Activated gamma-delta T cell treated with anti-CD3 and anti-CD28 coated beads, Interleukin-2, amount 50 U/mL, for 16 hours (primary cell): Measurements from ENCODE around the gene IL6.
"Not testable (repeated sequence)": the region's sequence is repeated elsewhere in the genome, so short reads cannot be mapped to it uniquely, and the experiment has no call there.

Experiments
- DNase-seq: peaks from one replicate; pipeline ENCODE4 v3.0.0-alpha.2; 2020; ENCODE audit warnings: low read depth

Gene IL6

DNA sequence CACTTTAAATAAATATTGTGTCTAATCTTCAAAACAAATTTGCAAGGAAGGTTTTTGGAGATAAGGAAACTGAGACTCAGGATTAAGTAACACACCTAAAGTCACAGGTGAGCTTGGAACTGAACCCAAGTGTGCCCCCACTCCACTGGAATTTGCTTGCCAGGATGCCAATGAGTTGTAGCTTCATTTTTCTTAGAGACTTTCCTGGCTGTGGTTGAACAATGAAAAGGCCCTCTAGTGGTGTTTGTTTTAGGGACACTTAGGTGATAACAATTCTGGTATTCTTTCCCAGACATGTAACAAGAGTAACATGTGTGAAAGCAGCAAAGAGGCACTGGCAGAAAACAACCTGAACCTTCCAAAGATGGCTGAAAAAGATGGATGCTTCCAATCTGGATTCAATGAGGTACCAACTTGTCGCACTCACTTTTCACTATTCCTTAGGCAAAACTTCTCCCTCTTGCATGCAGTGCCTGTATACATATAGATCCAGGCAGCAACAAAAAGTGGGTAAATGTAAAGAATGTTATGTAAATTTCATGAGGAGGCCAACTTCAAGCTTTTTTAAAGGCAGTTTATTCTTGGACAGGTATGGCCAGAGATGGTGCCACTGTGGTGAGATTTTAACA, 1.5 kb downstream of the IL6 start:
- no peak for DNase-seq

DNA sequence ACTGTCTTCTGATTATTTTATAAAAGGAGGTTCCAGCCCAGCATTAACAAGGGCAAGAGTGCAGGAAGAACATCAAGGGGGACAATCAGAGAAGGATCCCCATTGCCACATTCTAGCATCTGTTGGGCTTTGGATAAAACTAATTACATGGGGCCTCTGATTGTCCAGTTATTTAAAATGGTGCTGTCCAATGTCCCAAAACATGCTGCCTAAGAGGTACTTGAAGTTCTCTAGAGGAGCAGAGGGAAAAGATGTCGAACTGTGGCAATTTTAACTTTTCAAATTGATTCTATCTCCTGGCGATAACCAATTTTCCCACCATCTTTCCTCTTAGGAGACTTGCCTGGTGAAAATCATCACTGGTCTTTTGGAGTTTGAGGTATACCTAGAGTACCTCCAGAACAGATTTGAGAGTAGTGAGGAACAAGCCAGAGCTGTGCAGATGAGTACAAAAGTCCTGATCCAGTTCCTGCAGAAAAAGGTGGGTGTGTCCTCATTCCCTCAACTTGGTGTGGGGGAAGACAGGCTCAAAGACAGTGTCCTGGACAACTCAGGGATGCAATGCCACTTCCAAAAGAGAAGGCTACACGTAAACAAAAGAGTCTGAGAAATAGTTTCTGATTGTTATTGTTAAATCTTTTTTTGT, 2.3 kb downstream of the IL6 start:
- DNase-seq: no peak

DNA sequence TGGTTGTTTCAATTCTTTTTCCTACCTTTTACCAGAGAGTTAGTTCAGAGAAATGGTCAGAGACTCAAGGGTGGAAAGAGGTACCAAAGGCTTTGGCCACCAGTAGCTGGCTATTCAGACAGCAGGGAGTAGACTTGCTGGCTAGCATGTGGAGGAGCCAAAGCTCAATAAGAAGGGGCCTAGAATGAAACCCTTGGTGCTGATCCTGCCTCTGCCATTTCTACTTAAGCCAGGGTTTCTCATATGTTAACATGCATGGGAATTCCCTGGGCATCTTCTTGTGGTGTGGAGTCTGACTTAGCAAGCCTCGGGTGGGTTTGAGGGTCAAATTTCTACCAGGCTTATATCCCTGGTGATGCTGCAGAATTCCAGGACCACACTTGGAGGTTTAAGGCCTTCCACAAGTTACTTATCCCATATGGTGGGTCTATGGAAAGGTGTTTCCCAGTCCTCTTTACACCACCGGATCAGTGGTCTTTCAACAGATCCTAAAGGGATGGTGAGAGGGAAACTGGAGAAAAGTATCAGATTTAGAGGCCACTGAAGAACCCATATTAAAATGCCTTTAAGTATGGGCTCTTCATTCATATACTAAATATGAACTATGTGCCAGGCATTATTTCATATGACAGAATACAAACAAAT, 3.2 kb downstream of the IL6 start:
- DNase-seq: no peak

DNA sequence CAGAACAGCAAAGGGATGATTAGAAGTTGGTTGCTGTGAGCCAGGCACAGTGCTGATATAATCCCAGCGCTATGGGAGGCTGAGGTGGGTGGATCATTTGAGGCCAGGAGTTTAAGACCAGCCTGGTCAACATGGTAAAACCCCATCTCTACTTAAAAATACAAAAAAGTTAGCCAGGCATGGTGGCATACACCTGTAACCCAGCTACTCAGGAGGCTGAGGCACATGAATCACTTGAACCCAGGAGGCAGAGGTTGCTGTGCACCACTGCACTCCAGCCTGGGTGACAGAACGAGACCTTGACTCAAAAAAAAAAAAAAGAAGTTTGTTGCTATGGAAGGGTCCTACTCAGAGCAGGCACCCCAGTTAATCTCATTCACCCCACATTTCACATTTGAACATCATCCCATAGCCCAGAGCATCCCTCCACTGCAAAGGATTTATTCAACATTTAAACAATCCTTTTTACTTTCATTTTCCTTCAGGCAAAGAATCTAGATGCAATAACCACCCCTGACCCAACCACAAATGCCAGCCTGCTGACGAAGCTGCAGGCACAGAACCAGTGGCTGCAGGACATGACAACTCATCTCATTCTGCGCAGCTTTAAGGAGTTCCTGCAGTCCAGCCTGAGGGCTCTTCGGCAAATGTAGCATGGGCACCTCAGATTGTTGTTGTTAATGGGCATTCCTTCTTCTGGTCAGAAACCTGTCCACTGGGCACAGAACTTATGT, 4.1 kb downstream of the IL6 start:
- no peak for DNase-seq

DNA sequence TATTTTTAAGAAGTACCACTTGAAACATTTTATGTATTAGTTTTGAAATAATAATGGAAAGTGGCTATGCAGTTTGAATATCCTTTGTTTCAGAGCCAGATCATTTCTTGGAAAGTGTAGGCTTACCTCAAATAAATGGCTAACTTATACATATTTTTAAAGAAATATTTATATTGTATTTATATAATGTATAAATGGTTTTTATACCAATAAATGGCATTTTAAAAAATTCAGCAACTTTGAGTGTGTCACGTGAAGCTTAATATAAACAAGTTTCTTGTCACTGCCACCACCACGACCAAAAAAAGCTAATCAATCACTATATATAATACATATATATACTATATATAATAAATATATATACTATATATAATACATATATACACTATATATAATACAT, 4.8 kb downstream of the IL6 start:
- no peak for DNase-seq

DNA sequence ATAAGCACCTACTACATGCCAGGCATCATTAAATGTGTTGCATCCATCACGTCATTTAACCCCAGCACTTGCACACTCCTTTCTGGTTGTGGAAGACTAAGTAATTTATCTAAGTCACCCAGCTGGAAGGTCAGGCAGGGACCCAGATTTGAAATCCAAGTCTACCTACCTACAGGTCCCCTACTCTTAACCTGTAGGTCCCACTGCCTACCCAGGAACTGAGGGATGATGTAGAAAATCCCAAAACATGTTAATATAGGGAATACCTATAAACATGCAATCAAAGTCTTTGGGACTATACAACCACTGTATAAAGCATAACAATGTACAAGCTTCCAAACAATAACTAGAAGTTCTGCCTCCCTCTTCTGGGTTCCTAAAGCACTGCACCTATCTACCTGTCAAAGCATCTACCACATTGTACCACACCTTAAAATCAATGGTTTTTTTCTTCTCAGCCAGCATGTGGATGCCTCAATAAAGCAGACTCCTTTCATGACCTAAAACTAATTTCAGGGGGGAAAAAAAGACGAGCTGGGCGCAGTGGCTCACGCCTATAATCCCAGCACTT, 5.6 kb downstream of the IL6 start:
- DNase-seq: no peak

DNA sequence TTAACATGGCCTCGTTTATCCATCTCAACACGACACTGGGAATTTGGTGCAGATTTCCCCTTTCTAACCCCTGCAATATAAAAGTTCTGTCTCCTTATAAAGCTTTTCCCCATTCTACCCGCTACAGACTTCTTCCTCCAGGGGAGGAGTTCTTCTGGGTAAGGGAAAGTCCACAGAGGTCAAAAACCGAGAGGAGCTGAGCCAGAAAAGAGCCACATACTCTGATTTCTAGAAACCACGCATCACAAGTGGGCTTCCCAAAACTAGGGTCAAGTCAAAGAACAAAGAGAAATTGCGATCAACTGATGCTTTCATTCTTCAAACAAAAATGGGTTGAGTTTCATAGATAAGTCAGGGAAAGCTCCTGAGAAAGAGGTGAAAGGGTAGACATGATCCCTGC, 6.8 kb downstream of the IL6 start:
- no peak for DNase-seq

DNA sequence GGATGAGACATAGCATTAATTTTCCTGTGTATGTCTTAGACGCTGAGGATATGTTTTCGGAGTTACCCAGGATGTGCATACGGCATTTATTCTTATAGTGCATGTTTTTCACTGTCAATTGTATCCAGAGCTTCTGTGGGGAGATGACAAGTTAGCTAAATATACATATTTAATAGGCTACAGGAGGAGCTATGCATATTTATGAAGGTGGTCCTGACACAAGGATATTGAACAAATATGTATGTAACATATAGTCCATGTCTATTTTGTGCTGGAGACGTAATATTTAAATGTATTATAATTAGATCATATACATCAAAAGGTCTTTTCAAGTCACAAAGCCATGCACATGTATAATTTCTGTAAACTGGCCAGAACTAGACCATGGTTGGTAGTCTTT, 16.0 kb downstream of the IL6 start:
- DNase-seq: no peak

DNA sequence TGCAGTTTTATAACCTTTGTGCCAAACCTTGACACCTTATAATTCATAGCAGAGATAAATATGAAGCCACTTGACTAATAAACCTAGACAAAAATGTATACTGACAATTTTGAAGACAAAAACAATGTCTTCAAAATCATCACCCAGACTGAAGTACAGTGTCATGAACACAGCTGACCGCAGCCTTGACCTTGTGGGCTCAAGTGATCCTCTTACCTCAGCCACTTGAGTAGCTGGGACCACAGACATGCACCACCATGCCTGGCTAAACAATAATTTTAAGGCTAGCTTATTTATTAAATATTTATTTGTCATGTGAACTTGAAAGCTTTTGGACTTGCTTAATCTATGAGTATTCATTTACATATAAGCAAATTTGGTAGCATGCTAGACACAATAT, 24.3 kb downstream of the IL6 start:
- DNase-seq: no peak

DNA sequence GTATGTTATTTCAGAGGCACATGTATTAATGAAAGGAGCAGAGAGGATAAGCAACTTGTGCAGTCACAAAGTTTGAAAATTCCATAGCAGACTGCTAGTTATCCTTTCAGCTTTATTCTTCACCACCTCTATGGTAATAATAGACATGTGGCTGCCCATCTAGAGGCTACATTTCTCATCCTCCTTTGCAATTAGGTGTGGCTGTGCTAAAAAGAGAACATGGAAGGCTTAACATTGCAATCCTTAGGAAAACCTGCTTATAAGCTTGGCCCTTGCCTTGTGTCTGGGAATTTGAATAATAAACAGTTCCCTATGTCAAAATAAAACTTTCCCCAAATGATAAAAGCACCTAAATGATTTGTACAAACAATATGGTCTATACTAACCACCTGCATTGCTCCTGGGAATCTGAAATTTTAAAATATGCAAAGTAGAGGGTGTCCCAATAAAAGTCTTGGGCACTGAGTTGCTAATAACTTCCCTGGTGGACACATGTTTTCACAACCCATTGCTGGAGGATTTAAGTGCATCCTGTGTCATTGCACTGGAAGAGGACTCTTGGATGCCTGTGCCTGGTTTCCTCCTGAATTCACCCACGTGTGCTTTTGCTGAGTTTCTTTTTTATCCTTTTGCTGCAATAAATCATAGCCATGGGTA, 30.5 kb downstream of the IL6 start:
- no peak for DNase-seq

DNA sequence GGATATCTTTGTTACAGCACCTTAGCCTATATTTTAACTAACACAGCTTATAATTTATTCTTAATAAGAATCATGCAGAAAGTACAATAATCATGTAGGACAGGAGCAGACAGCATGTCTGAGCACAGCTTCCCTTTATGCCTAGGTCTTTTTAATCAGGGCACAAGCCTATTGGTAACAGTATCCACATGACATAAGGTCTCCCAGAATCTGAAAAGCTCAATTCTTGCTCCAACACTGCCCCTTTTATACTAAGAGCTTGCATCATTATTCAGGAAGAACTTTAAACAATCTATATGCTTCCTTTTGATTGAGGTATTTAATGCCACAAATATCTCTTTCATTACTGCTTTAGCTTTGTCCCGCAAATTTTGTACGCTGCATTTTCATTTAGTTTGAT, 31.6 kb downstream of the IL6 start:
- DNase-seq: no peak

DNA sequence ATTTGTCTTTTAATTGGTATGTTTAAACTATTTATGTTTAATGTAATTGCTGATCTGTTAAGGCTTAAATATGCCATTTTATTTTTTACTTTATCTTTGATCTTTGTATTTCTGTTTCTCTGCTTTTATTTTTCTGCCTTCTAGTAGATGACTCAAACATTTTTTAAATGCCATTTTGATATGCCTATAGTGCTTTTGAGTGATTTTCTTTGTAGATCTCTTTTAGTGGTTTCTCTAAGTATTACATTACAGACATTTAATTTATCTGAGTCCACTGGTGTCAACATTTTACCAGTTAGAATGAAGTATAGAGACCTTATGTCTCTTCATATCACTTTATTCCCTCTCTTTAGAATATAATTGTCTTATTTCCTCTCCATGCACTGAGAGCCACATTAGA, 32.7 kb downstream of the IL6 start:
- no peak for DNase-seq

DNA sequence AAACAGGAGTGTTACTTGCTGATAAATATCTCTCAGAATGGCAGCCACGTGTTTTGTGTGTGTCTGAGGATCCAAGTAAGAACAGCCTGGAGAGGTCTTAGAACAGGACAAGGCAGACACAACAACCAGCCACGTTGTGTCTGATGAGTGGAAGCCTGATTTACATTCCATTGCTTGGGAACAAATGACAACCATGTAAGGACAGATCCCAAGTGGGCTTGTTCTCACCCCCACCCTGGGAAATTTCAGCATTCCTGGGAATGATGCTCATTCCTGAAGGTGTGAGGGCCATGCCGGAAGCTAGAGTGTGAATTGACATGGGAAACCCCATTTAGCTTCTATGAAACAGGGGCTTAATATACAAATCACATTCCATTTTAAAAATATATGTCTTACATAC, 35.9 kb downstream of the IL6 start:
- no peak for DNase-seq

DNA sequence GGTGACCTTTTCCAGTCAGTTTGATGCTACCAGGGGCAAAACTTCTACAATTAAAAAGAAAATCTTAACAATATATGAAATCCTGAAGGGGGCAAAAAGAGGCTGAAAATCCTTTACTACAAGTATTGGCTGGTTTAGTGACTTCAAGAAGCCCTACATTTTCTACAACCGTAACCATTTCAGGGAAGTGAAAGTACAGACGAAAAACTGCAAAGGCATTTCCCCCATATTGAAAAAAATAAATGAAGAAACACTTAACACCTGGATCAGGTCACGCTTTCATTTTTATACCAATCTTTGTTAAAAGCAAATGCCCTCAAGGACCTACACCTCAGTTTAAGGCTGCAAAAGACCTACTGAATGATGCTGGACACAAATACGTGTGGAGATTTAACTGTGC, 38.6 kb downstream of the IL6 start:
- DNase-seq: no peak

DNA sequence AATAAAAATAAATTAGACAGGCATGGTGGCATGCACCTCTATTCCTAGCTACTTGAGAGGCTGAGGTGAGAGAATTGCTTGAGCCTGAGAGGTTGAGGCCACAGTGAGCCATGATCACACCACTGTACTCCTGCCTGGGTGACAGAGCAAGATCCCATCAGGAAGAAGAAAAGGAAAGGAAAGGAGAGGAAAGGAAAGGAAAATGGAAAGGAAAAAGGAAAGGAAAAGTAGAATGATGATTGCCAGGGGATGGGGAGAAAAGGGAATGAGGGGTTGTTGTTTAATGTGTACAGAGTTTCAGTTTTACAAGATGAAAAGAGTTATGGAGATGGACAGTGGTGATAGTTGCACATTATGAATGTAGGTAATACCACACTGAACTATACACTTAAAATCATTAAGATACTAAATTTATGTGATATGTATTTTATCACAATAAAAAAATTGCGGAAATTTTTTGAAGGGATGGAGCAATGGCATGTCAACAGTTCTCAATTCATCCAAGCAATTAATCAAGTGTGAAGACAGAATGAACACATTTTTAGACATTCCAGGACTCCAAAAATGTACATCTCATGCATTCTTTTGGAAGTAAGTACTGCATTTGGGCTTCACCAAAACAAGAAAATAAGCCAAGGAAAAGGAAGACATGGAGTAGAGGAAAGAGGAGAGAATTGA, 44.3 kb downstream of the IL6 start:
- DNase-seq: no peak

DNA sequence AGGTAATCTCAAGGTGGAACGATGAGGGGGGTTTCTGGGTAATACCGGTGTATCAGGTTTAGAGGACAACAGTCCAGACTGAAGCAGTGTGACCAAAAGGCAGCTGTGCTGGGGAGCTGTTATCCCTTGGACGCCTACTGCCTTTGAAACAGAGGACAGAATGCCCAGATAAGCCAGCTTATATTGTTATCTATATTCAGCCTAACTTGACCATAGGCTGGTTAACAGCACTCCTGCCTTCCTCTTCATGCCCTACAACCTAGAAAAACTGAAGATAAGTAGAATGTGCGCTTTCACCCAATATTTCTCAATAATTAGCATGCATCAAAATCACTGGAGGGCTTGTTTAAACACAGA, 44.9 kb downstream of the IL6 start:
- no peak for DNase-seq

DNA sequence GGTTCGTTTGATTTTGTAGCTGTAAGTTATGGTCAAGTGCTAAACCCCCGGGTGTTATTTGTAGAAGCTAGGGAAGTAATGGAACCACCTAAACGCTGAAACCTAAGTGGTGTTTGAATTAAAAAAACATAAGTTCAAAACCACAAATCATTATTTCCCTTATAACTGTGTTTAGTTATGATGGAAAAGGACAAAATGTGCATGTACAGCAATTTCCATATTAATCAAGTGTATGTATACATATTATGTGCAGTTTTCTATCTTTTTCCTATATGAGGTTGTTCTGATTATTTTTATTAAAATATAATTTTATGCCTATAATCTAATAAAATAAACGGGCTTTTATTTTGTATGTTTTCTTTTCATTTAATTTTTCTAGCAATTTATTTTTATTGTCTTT, 45.9 kb downstream of the IL6 start:
- no peak for DNase-seq

DNA sequence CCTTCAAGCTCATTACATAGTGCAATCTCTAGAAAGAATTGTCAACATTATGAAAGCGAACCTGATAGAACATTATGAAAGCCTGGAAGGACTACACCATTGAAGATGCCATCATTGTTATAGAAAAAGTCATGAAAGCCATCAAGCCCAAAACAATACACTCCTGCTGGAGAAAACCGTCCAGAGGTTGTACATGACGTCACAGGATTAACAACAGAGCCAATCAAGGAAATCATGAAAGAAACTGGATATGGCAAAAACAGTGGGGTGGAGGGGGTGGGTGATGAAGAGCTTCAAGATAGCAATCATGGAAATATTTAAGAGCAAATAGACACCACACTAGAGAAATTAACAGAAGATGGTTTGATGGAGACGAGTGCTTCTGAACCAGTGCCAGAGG, 50.0 kb downstream of the IL6 start:
- no peak for DNase-seq

DNA sequence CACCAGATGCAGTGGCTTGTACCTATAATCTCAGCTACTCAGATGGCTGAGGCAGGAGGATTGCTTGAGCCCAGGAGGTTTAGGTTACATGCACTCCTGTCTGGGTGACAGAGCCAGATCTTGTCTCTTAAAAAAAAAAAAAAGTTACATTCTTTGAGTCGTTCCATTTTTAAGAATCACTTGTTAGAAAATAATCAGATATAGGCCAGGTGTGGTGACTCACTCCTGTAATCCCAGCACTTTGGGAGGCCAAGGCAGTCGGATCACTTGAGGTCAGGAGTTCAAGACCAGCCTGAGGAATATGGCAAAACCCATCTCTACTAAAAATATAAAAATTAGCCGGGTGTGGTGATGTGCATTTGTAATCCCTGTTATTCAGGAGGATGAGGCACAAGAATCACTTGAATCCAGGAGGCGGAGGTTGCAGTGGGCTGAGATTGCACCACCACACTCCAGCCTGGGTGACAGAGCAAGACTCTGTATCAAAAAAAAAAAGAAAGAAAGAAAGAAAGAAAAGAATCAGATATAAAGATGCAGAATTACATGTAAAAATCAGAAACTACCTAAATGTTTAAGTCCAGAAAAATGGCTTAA, 52.8 kb downstream of the IL6 start:
- DNase-seq: not testable (repeated sequence)

DNA sequence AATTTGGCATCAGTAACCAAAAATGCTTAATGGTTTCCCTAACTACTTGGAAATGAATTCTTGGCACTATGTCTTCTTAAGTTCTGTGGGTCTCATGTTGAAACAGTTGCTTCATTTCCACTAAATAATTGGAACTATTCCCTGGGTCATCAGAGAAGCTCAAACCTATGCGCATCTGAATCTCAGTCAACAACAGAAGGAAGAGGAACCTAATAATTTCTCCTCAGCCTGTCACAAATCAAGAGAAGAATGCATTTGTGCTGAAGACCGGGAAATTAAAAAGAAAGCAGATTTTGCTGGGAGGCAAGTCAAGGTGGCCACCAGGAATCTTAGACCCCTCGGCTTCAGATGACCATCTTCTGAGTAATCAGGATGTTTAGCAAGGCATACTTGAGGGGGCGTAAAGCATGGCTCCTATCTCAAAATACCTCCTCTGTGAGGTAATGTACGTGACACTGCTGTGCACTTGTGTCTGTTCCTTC, 54.3 kb downstream of the IL6 start:
- no peak for DNase-seq
